ENCODE results near the gene TUT1. TPM values are rescaled to one million over a fixed set of nuclear protein-coding genes. Genes with fewer than 3 reads are reported as not detected.

TUT1 gene
- total and polyA plus RNA-seq, 9 donors = 7.8 to 16.9 (median 14.7) TPM

DNA sequence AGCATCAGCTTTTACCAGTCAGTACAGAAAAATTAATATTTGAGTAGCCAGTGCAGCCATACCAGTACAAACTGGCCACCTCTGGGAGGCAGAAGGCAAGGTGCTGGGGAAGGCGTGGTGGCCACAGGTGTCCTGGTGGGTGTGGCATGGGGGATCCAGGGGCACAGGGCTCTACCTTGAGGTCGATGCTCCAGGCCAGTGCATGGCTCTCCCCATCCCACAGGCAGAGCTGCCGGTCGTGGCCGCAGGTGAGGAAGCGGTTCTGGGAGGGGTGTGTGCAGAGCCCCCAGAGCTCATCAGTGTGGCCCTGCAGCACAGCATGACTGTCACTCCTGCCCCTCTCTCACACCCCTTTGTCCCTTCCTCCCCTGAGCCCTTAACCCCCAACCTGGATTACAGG is 14.1 kb upstream of the TUT1 start:
- Histone ChIP-seq H3K27me3 (ENCODE audit: control insufficient read depth, insufficient read depth, low read length) (no peaks in the 10 kb centered on the region), H3K36me3 (ENCODE audit: control insufficient read depth, insufficient read depth, low read length) (peaks cover 50% of the 10 kb centered on the region), H3K4me1 (ENCODE audit: control insufficient read depth, insufficient read depth, low read length) (peaks cover 21% of the 10 kb centered on the region), H3K27ac (ENCODE audit: low read length) (no peak overlapping the region), H3K4me3 (ENCODE audit: low read length) (no peak overlapping the region), H3K9me3 (replicated peaks; ENCODE audit: control insufficient read depth, low read depth, low read length) (no peaks in the 10 kb centered on the region)
- no peak for DNase-seq
- WGBS (ENCODE audit: insufficient coverage) = 80% methylated on average over 6 of the region's 6 CpGs

DNA sequence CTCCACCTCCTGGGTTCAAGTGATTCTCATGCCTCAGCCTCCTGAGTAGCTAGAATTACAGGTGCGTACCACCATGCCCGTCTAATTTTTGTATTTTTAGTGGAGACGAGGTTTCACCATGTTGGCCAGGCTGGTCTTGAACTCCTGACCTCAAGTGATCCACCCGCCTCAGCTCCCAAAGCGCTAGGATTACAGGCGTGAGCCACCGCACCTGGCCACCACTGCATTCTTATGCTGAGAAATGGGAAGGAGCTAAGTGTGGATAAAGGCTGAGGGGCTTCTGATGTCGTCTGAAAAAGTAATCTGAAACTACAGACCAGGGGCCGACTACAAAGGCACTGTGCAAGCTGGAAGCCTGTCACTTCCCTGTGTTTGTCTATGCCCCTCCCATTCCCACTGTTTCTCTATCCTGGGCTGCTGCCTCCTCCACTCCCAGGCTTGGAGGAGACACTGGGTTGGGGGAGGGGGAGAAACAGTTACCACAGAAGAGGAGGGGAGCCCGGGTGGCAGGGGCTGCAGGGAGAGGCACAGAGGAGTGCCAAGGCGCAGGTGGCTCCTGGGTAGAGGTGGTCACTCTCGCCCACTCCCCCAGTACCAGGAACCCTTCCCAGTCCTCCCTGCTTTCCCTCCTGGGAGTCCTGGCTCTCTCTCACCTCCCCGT is 13.3 kb upstream of the TUT1 start:
- H3K36me3 ChIP-seq (ENCODE audit: control insufficient read depth, insufficient read depth, low read length) = peaks cover 46% of the 10 kb centered on the region
- H3K9me3 ChIP-seq (replicated peaks; ENCODE audit: control insufficient read depth, low read depth, low read length) = no peaks in the 10 kb centered on the region
- DNase-seq = peak; percentile 37
- WGBS (ENCODE audit: insufficient coverage) = 85% methylated on average over 5 of the region's 13 CpGs
- H3K27ac ChIP-seq (ENCODE audit: low read length) = no peak overlapping the region
- peaks cover 27% of the 10 kb centered on the region for H3K4me1 ChIP-seq (ENCODE audit: control insufficient read depth, insufficient read depth, low read length)
- no peaks in the 10 kb centered on the region for H3K27me3 ChIP-seq (ENCODE audit: control insufficient read depth, insufficient read depth, low read length)
- no peak overlapping the region for H3K4me3 ChIP-seq (ENCODE audit: low read length)

- H3K27ac ChIP-seq (ENCODE audit: low read length) = no peak overlapping the region
- H3K9me3 ChIP-seq (replicated peaks; ENCODE audit: control insufficient read depth, low read depth, low read length) = no peaks in the 10 kb centered on the region
- H3K27me3 ChIP-seq (ENCODE audit: control insufficient read depth, insufficient read depth, low read length) = no peaks in the 10 kb centered on the region
- 96% methylated on average over 3 of the region's 8 CpGs for WGBS (ENCODE audit: insufficient coverage)
- H3K4me3 ChIP-seq (ENCODE audit: low read length) = no peak overlapping the region
- peaks cover 34% of the 10 kb centered on the region for H3K4me1 ChIP-seq (ENCODE audit: control insufficient read depth, insufficient read depth, low read length)
- H3K36me3 ChIP-seq (ENCODE audit: control insufficient read depth, insufficient read depth, low read length) = peaks cover 40% of the 10 kb centered on the region
- peak; percentile 56 for DNase-seq
Measured at GRCh38 chr11:62603776-62604299, 12.5 kb upstream of the TUT1 start.

DNA sequence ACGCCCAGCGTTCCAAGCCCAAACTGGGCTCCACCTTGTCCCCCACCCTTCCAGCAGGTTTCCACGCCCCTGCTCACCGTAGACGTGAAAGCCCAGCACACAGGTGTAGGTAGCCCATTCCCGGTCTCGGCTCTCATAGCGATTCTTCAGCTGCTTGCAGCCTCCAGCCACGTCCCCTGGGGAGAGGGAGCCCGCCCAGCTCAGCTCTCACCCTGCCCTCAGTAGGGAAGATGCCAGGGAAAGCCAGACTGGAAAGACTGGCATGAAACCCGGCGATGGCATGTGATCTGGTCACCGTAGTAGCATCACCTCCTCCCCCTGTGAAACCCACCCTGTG is 11.7 kb upstream of the TUT1 start:
- no peaks in the 10 kb centered on the region for H3K27me3 ChIP-seq (ENCODE audit: control insufficient read depth, insufficient read depth, low read length)
- H3K4me1 ChIP-seq (ENCODE audit: control insufficient read depth, insufficient read depth, low read length) = peaks cover 35% of the 10 kb centered on the region
- no peak overlapping the region for H3K27ac ChIP-seq (ENCODE audit: low read length)
- 30% methylated on average over 13 of the region's 13 CpGs for WGBS (ENCODE audit: insufficient coverage)
- H3K9me3 ChIP-seq (replicated peaks; ENCODE audit: control insufficient read depth, low read depth, low read length) = no peaks in the 10 kb centered on the region
- H3K4me3 ChIP-seq (ENCODE audit: low read length) = peak overlapping the region; percentile 97
- DNase-seq = peak; percentile 43
- H3K36me3 ChIP-seq (ENCODE audit: control insufficient read depth, insufficient read depth, low read length) = peaks cover 40% of the 10 kb centered on the region

DNA sequence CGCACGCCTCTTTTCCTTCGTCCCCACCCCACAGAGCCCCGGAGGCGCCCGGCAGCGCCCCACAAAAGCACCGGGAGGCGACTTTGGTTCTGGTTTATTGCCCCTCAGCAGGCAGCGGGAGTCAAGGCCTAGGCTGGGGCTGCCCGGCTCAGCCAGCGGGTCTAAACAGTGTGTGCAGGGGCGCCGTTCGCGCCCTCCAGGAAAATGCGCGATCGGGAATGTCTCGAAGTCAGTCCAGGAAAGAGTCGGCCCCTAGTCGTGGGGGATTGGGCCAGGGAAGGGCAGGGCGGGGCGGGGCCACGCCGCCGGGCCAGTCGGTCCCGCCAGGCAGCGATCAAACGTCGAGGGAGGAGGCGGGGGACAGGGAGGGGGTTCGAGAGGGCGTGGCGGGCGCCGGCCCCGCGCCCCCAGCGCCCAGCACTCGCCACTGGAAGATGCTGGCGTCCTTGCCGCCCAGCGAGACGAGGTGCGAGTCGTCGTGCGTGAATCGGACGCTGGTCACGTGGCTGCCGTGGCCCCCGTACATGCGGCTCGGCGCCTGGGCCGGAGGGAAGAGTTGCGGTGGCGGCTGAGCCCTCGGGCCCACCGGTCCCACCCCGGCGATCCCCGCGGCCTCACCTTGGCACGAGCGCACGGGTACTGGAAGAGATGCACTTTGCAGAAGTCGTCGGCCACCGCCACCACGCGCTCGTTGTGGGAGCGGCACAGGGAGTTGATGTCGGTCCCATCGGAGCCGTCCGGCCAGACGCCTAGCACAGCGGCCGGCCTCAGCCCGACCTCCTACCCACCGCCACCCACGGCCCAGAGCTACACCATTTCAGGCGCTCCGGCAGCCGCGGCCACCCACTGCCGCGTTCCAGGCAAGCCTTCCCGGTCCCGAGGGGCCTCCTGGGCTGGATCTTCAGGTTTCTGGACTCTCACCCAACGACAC is 11.1 kb upstream of the TUT1 start:
- 5% methylated on average over 96 of the region's 96 CpGs for WGBS (ENCODE audit: insufficient coverage)
- peak; percentile 92 for DNase-seq
- Histone ChIP-seq H3K27me3 (ENCODE audit: control insufficient read depth, insufficient read depth, low read length) (no peaks in the 10 kb centered on the region), H3K27ac (ENCODE audit: low read length) (peak overlapping the region; percentile 89), H3K4me3 (ENCODE audit: low read length) (peak overlapping the region; percentile 97), H3K4me1 (ENCODE audit: control insufficient read depth, insufficient read depth, low read length) (peaks cover 35% of the 10 kb centered on the region), H3K36me3 (ENCODE audit: control insufficient read depth, insufficient read depth, low read length) (peaks cover 40% of the 10 kb centered on the region), H3K9me3 (replicated peaks; ENCODE audit: control insufficient read depth, low read depth, low read length) (no peaks in the 10 kb centered on the region)

DNA sequence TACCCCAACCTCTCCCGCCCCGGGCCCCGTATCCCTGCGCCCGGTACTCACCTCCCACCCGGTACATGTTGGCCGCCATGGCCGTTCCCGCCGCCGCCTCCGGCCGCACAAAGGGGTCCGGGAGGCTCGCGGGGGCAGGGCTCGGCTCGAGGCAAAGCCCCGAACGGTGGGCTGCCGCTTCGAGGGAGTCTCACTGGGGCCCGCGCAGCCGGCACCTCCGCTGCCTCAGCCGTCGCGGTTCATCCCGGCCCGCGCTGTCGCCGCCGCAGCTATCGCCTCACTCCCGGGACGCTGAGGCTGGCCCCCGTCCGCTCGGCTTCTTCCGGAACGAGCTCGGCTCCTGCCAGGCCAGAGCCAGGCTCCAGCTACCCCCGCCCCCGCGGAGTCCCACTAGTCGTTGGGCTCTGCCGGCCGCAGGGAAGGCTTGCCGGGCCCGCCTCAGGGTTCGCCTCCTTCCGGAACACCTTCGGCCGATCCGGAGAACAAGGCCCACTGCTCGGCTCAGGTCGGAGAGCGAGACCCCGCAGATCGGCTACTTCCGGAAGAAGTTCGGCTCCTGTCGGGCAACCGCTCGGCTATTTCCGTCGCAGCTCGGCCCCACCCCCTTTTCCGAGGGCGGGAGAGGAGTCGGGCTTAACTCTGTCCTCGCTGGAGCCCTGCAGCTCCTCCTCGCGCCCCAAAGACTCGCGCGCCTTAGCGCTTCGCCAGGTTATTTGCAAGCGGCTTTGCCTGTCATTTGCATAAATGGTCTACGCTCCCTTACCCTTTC is 10.2 kb upstream of the TUT1 start, which contains the start of gene MTA2:
Gene MTA2, minus strand, starts transcription at position 494 of the 769 bp plus-strand sequence. Its CDS starts 415 bp downstream, at position 79.
- peaks cover 41% of the 10 kb centered on the region for H3K36me3 ChIP-seq (ENCODE audit: control insufficient read depth, insufficient read depth, low read length)

DNA sequence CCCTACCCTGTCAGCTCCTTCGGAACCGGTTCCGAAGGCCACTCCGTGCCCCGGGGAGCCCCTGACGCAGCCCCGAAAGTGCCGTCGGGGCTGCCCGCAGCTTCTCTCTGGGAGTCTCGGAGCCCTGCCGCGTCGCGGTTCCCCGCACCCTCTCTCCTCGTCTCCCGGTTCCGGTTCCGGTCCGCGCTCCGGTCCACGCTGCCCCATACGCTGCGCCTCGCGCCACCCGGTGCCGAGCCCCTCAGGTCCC is 9.7 kb upstream of the TUT1 start:
- Histone ChIP-seq H3K4me1 (ENCODE audit: control insufficient read depth, insufficient read depth, low read length) (peaks cover 35% of the 10 kb centered on the region), H3K36me3 (ENCODE audit: control insufficient read depth, insufficient read depth, low read length) (peaks cover 44% of the 10 kb centered on the region), H3K27ac (ENCODE audit: low read length) (peak overlapping the region; percentile 94), H3K9me3 (replicated peaks; ENCODE audit: control insufficient read depth, low read depth, low read length) (no peaks in the 10 kb centered on the region), H3K4me3 (ENCODE audit: low read length) (peak overlapping the region; percentile 97), H3K27me3 (ENCODE audit: control insufficient read depth, insufficient read depth, low read length) (no peaks in the 10 kb centered on the region)
- no peak for DNase-seq
- 0% methylated on average over 30 of the region's 30 CpGs for WGBS (ENCODE audit: insufficient coverage)

More for the DNA sequence above, 10.2 kb upstream of the TUT1 start, which contains the start of gene MTA2:
- Histone ChIP-seq H3K9me3 (replicated peaks; ENCODE audit: control insufficient read depth, low read depth, low read length) (no peaks in the 10 kb centered on the region), H3K4me3 (ENCODE audit: low read length) (peak within 1 kb of the TSS; percentile 97), H3K27me3 (ENCODE audit: control insufficient read depth, insufficient read depth, low read length) (no peaks in the 10 kb centered on the region), H3K4me1 (ENCODE audit: control insufficient read depth, insufficient read depth, low read length) (peaks cover 35% of the 10 kb centered on the region), H3K27ac (ENCODE audit: low read length) (peak within 1 kb of the TSS; percentile 94)
- peak; percentile 99 for DNase-seq
- WGBS (ENCODE audit: insufficient coverage) = under 1% methylated on average over 82 of the region's 83 CpGs

GRCh38 chr11:62600367-62601121 is 9.2 kb upstream of the TUT1 start:
- peaks cover 45% of the 10 kb centered on the region for H3K36me3 ChIP-seq (ENCODE audit: control insufficient read depth, insufficient read depth, low read length)
- WGBS (ENCODE audit: insufficient coverage) = 0% methylated on average over 22 of the region's 26 CpGs
- H3K27ac ChIP-seq (ENCODE audit: low read length) = peak overlapping the region; percentile 94
- H3K27me3 ChIP-seq (ENCODE audit: control insufficient read depth, insufficient read depth, low read length) = no peaks in the 10 kb centered on the region
- H3K4me3 ChIP-seq (ENCODE audit: low read length) = peak overlapping the region; percentile 97
- H3K4me1 ChIP-seq (ENCODE audit: control insufficient read depth, insufficient read depth, low read length) = peaks cover 35% of the 10 kb centered on the region
- no peak for DNase-seq
- H3K9me3 ChIP-seq (replicated peaks; ENCODE audit: control insufficient read depth, low read depth, low read length) = no peaks in the 10 kb centered on the region

- Histone ChIP-seq H3K36me3 (ENCODE audit: control insufficient read depth, insufficient read depth, low read length) (peaks cover 45% of the 10 kb centered on the region), H3K27me3 (ENCODE audit: control insufficient read depth, insufficient read depth, low read length) (no peaks in the 10 kb centered on the region), H3K27ac (ENCODE audit: low read length) (peak overlapping the region; percentile 66), H3K4me1 (ENCODE audit: control insufficient read depth, insufficient read depth, low read length) (peaks cover 35% of the 10 kb centered on the region), H3K9me3 (replicated peaks; ENCODE audit: control insufficient read depth, low read depth, low read length) (no peaks in the 10 kb centered on the region), H3K4me3 (ENCODE audit: low read length) (peak overlapping the region; percentile 97)
- 42% methylated on average over 2 of the region's 5 CpGs for WGBS (ENCODE audit: insufficient coverage)
- DNase-seq = no peak
Measured at GRCh38 chr11:62599901-62600300, 8.6 kb upstream of the TUT1 start.

Measured in muscle of leg (tissue), 11 donors.